PC-9 (cell line): Measurements from ENCODE around the gene GDPD5.

Experiments
- CTCF ChIP-seq: fragments of 200-600 bp; sonication (generic); conservative IDR thresholded peaks from 2 replicates; pipeline ENCODE4 v1.6.1; 2017; ENCODE audit warnings: mixed run types, antibody characterized with exemption, mild to moderate bottlenecking, moderate library complexity
- EZH2 ChIP-seq: fragments of 200-600 bp; sonication (generic); IDR thresholded peaks from 2 replicates; pipeline ENCODE4 v1.8.0; 2017; ENCODE audit warnings: antibody characterized with exemption, low read depth

DNA sequence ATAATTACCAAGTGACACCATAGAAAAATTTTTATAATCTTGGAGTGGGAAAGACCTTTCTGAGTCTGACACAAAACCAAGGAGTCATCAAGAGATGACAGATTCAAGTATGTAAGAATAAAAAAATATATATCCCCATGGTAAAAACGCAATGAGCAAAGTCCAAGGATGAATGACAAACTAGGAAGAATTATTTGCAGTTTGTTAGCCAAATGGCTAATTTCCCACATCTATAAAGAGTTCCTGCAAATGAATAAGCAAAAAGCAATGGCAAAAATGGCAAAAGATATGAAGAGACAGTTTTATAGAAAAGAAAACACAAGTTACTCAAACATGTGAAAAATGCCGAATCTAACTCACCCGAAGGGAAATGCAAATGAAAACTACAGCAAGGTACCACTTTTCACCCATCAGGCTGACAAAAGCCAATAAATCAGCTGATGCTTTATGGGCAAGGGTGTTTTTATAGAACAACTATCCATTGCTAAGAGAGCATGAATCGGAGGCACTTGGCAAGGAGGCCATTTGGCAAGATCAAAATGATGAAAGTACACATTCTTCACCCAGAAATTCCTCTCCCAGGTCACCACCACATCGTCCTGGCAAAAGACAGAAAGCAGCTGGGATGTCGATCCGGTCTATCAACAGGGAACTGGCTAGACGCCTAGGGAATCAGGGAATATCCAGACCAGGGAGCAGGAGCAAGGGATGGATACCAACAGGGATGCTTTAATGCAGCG, 71.7 kb downstream of the GDPD5 start:
- TF ChIP-seq EZH2 (no peak), CTCF (no peak)
